GM12878 (cell line): Measurements from ENCODE around the gene CD8B. TPM values are rescaled to one million over a fixed set of nuclear protein-coding genes. Genes with fewer than 3 reads are reported as not detected.

Source experiments
- ATAC-seq: fragments of 200-7000 bp; cut with Tn5 transposase; 3 replicates; pipeline ENCODE4 v1.9.1; 2020; ENCODE audit warnings: mild to moderate bottlenecking, moderate library complexity
- BruUV-seq: library from RNA; stranded (reverse); fragments of 400-500 nt; replicated peaks from 2 replicates; lab custom pipeline; 2021; lab: Mats Ljungman, UMichigan
- CTCF ChIA-PET: fragments of 300-600 bp; sonication (Branson Sonifier 250); formaldehyde crosslinking; extraction: SDS; loops from one replicate; lab custom pipeline; 2021; ENCODE audit warnings: inconsistent platforms; lab: Yijun Ruan, JAX
- POLR2A ChIA-PET: fragments of 350-600 bp; formaldehyde crosslinking; extraction: SDS; loops from one replicate; lab custom pipeline; 2021; ENCODE audit warnings: inconsistent platforms; lab: Charles Lee
- RAD21 ChIA-PET: fragments of 300-600 bp; sonication (Branson Sonifier 250); formaldehyde crosslinking; loops from one replicate; lab custom pipeline; 2023; ENCODE audit warnings: antibody characterized with exemption; ENCODE audit not compliant: unreplicated experiment; lab: Charles Lee
- SMC1A ChIA-PET: fragments of 300-600 bp; sonication (Branson Sonifier 250); formaldehyde crosslinking; loops from one replicate; lab custom pipeline; 2023; ENCODE audit not compliant: unreplicated experiment, uncharacterized antibody; lab: Charles Lee
- DNase-seq: peaks from one replicate; pipeline ENCODE4 v3.0.0-alpha.2; 2011; ENCODE audit warnings: low read depth, low spot score
- FAIRE-seq: peaks from 3 replicates; lab custom pipeline; 2011; peaks lifted over from hg19 to GRCh38; lab: Jason Lieb, UNC
- H2AFZ ChIP-seq: 2 replicates; pipeline ENCODE4 v1.6.0; 2011; ENCODE audit warnings: low read depth, low read length, control low read depth; ENCODE audit not compliant: control insufficient read depth
- H3K27ac ChIP-seq: 2 replicates; pipeline ENCODE4 v1.5.1; 2011; ENCODE audit warnings: control low read depth; ENCODE audit not compliant: control insufficient read depth, insufficient read depth
- H3K27me3 ChIP-seq, 2 experiments: replicated peaks in 1 of 2; 2 replicates each; pipeline versions ENCODE4 v1.6.0 to v1.6.1; 2011; ENCODE audit warnings: low read length in 1 of 2; ENCODE audit not compliant: control insufficient read depth in 2 of 2, insufficient read depth in 2 of 2
- H3K36me3 ChIP-seq, 2 experiments: 2 replicates each; pipeline ENCODE4 v1.5.1; 2011; ENCODE audit warnings: low read length in 1 of 2; ENCODE audit not compliant: control insufficient read depth in 2 of 2, insufficient read depth in 2 of 2
- H3K4me1 ChIP-seq: 2 replicates; pipeline ENCODE4 v1.6.1; 2011; ENCODE audit warnings: mild to moderate bottlenecking, low read length, moderate library complexity, mixed read lengths; ENCODE audit not compliant: control insufficient read depth, insufficient read depth
- H3K4me2 ChIP-seq: 2 replicates; pipeline ENCODE4 v1.6.0; 2011; ENCODE audit warnings: control low read depth; ENCODE audit not compliant: control insufficient read depth, insufficient read depth
- H3K4me3 ChIP-seq: fragments of 200-600 bp; sonication (generic); 2 replicates; pipeline ENCODE4 v1.5.1; 2016
- H3K79me2 ChIP-seq: 2 replicates; pipeline ENCODE4 v1.6.0; 2011; ENCODE audit warnings: low read length; ENCODE audit not compliant: control insufficient read depth, insufficient read depth
- H3K9ac ChIP-seq: 2 replicates; pipeline ENCODE4 v1.8.0; 2011; ENCODE audit warnings: low read length, control low read depth, mixed read lengths; ENCODE audit not compliant: control insufficient read depth, insufficient read depth
- H3K9me3 ChIP-seq: replicated peaks from 3 replicates; pipeline ENCODE4 v1.5.1; 2011; ENCODE audit warnings: mild to moderate bottlenecking, low read length; ENCODE audit not compliant: control insufficient read depth, insufficient read depth
- H4K20me1 ChIP-seq: 2 replicates; pipeline ENCODE4 v1.6.0; 2011; ENCODE audit not compliant: control insufficient read depth, insufficient read depth
- BCL3 ChIP-seq: IDR thresholded peaks from 2 replicates; pipeline ENCODE4 v1.6.1; 2011; ENCODE audit warnings: borderline replicate concordance, low read depth, mild to moderate bottlenecking, moderate library complexity, low read length; ENCODE audit not compliant: insufficient read depth, poor library complexity, severe bottlenecking
- ESRRA ChIP-seq: IDR thresholded peaks from 2 replicates; pipeline ENCODE4 v1.6.1; 2012; ENCODE audit warnings: mild to moderate bottlenecking, low read length, improper control_type of control experiment
- NR2C2 ChIP-seq: IDR thresholded peaks from 2 replicates; pipeline ENCODE4 v1.6.1; 2011; ENCODE audit warnings: borderline replicate concordance, low read depth; ENCODE audit not compliant: control insufficient read depth, insufficient read length
- NR2F1 ChIP-seq: fragments of 450-650 bp; conservative IDR thresholded peaks from 2 replicates; pipeline ENCODE4 v1.6.1; 2017; ENCODE audit warnings: mild to moderate bottlenecking
- RCOR1 ChIP-seq: conservative IDR thresholded peaks from 2 replicates; pipeline ENCODE4 v1.6.1; 2012; ENCODE audit warnings: low read depth, low read length, improper control_type of control experiment
- SIX5 ChIP-seq: IDR thresholded peaks from 2 replicates; pipeline ENCODE4 v1.6.1; 2011; ENCODE audit warnings: mild to moderate bottlenecking, low read depth, low read length, moderate library complexity; ENCODE audit not compliant: severe bottlenecking
- SREBF2 ChIP-seq: IDR thresholded peaks from 2 replicates; pipeline ENCODE4 v1.6.1; 2012; ENCODE audit warnings: mild to moderate bottlenecking, low read length
- TARDBP ChIP-seq: IDR thresholded peaks from 2 replicates; pipeline ENCODE4 v1.6.1; 2016; ENCODE audit warnings: borderline replicate concordance
- TBL1XR1 ChIP-seq: IDR thresholded peaks from 2 replicates; pipeline ENCODE4 v1.6.1; 2012; ENCODE audit warnings: low read depth, low read length, improper control_type of control experiment
- WGBS: methylation state at CpG from one replicate; pipeline ENCODE4 v1.1.6; 2016; ENCODE audit warnings: low lambda C conversion rate; ENCODE audit not compliant: insufficient replicate concordance, insufficient coverage; ENCODE audit errors: missing lambda C conversion rate; 5-methylcytosine and 5-hydroxymethylcytosine counted together
- in situ Hi-C: fragments of 300-500 bp; cut with MboI; formaldehyde crosslinking; loops from 9 replicates; pipeline ENCODE4 v1.14.3; 2018; ENCODE audit warnings: mixed read lengths
- intact Hi-C: fragments of 100-400 bp; cut with micrococcal nuclease; formaldehyde crosslinking; loops from one replicate; pipeline ENCODE4 v1.14.2; 2022; ENCODE audit not compliant: unreplicated experiment
- polyA plus RNA-seq, 11 experiments: library from polyadenylated mRNA; depleted of rRNA in 4 of 11; unstranded in 6 of 11; stranded (reverse) in 5 of 11; fragments of >200 nt; fragmentation: Nextera tagmentation in 4 of 11; fragmentation: Illumina TruSeq in 1 of 11; extraction: Ambion mirVana in 4 of 11; extraction: Trizol in 1 of 11; gene quantifications; 1 replicate in 1 of 11; 2 replicates in 10 of 11; pipeline versions ENCODE4 v1.2.1 to v1.2.3, GENCODE V29; 2011 to 2016; ENCODE audit warnings: inconsistent platforms in 2 of 11, missing spikeins in 2 of 11, low read depth in 1 of 11
- total RNA-seq, 4 experiments: library from RNA; depleted of rRNA in 3 of 4; stranded (reverse); fragments of >200 nt in 3 of 4; fragmentation: Illumina TruSeq in 1 of 4; extraction: Trizol in 1 of 4; gene quantifications; 2 replicates each; pipeline versions ENCODE4 v1.2.1 to v1.2.3, GENCODE V29; 2013 to 2021

The CD8B gene
- total and polyA plus RNA-seq, 10 of the 15 experiments (the other 5 are each of a cell fraction or from before 2014, with no cell fraction given): 0.21 TPM; not detected in 9

- Histone ChIP-seq H3K9me3 (no peaks in the 10 kb centered on the region), H3K27me3 (no peaks in the 10 kb centered on the region)
- no peak for TF ChIP-seq RCOR1
- TF ChIP-seq BCL3: no peak
- TF ChIP-seq NR2C2: no peak
- TF ChIP-seq ESRRA: no peak
- no peak for TF ChIP-seq TARDBP
- TF ChIP-seq SREBF2: no peak
- no peak for TF ChIP-seq TBL1XR1
- no peak for TF ChIP-seq NR2F1
- TF ChIP-seq SIX5: no peak
- TF ChIP-seq, all 136 proteins: peak for 0
- H3K79me2 ChIP-seq: no peaks in the 10 kb centered on the region
- peaks cover 12% of the 10 kb centered on the region for H3K4me1 ChIP-seq
- no TSS peak for BruUV-seq
- H3K36me3 ChIP-seq: no peaks in the 10 kb centered on the region
- no peak overlapping the region for H3K4me3 ChIP-seq
- ChIA-PET SMC1A (interaction anchor here (1.1 to 1.9 kb wide), 3 partner anchors 14 to 22 kb away, joined by 4 to 7 read pairs (median 7); no protein-coding TSS in a partner anchor), POLR2A (interaction anchor here (1.0 kb wide), 1 partner anchor 13 kb away, joined by 3 read pairs; no protein-coding TSS in a partner anchor), CTCF (interaction anchor here (2.7 kb wide), 1 partner anchor 18 kb away, joined by 13 read pairs; no protein-coding TSS in a partner anchor), RAD21 (no interaction called here)
- ATAC-seq (no peak), FAIRE-seq (no peak), DNase-seq (no peak)
- in situ Hi-C loops: no loop called here
- H2AFZ ChIP-seq: no peak overlapping the region
- no peak overlapping the region for H3K27ac ChIP-seq
- no peak overlapping the region for H3K9ac ChIP-seq
- 77% methylated on average over 7 of the region's 7 CpGs for WGBS
- intact Hi-C loops: no loop called here
- H3K4me2 ChIP-seq: no peak overlapping the region
- H4K20me1 ChIP-seq: no peaks in the 10 kb centered on the region
These were observed 78.9 kb downstream of the CD8B start for GRCh38 chr2:86782748-86783147.
